ENCODE measurements around the gene SGTA. TPM values are rescaled to one million over a fixed set of nuclear protein-coding genes. Genes with fewer than 3 reads are reported as not detected.

SGTA gene
- polyA plus RNA-seq, 4 donors, result 38.2 to 79.5 (median 69.7) TPM

DNA sequence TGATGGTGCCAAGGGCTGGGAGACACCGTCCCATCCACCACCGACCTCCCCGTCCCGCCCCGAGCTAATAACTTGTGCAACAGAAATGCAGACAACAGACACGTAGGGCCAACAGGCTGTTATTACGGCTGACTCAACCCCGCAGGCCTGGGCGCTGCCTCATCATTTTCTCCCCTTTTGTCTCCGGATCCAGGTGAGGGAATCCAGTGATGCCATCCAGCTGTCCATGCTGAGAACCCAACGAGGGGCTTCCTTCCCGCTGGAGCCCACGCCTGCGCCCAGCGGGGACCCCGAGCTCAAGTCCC, 55.5 kb downstream of the SGTA start:
- Histone ChIP-seq H3K9me3 (ENCODE audit: control insufficient read depth in 2 of 2, insufficient read depth in 1 of 2, low read depth in 1 of 2, low read length in 1 of 2) (peaks cover 0 to 2% of the 10 kb centered on the region in 2 donors), H3K27me3 (ENCODE audit: control insufficient read depth in 3 of 3, insufficient read depth in 3 of 3, low read length in 3 of 3) (peaks cover 4 to 36% (median 8%) of the 10 kb centered on the region in 3 donors), H3K4me1 (ENCODE audit: control insufficient read depth in 3 of 3, insufficient read depth in 2 of 3, low read depth in 1 of 3, low read length in 2 of 3) (no peaks in the 10 kb centered on the region), H3K36me3 (ENCODE audit: control insufficient read depth in 3 of 3, insufficient read depth in 2 of 3, low read depth in 1 of 3, low read length in 3 of 3) (peaks cover 0 to 10% (median 0%) of the 10 kb centered on the region in 3 donors), H3K27ac (ENCODE audit: low read depth in 1 of 3, low read length in 2 of 3) (no peak overlapping the region), H3K4me3 (ENCODE audit: low read depth in 1 of 3, low read length in 3 of 3) (no peak overlapping the region)
- DNase-seq (no peak), FAIRE-seq (no peak)
- WGBS, 3 donors, result 59 to 66% (median 63%) methylated on average over 16 of the region's 16 CpGs

- WGBS, 3 donors, result 18 to 24% (median 19%) methylated on average over 23 to 26 of the region's 26 CpGs
- FAIRE-seq, result no peak
These were observed 56.0 kb downstream of the SGTA start for GRCh38 chr19:2726904-2727639.

DNA sequence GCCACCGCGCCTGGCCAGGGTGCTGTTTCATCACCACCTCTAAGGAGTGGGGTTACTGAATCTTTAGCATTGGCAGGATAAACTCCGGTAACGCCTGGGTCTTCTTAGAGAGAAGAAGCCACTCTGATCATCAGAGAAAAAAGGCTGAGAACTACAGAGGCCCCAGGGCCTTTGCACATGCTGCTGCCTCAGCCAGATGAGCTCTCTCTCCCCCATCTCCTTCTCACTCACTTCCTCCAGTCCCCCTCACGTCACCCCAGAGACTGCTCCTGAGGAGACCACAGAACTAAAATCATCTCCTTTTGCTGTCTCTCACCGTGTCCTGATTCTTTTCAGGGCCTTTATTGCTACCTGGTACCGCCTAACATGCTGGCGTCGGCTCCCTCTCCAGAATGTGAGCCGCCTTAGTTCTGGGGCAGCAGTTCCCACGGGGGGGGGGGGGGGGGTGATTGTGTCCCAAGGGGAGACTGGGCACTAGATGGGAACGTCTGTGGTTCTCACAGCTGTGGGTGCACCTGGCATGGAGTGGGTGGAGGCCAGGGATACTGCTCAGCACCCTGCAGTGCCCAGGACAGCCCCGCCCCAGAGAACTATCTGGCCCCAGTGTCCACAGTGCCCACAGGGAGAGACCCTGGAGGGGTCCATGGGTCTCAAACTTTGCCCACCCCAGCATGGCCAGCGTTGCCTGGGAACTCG, 56.8 kb downstream of the SGTA start:
- Histone ChIP-seq H3K9me3 (ENCODE audit: control insufficient read depth in 2 of 2, insufficient read depth in 1 of 2, low read depth in 1 of 2, low read length in 1 of 2) (peaks cover 0 to 2% of the 10 kb centered on the region in 2 donors), H3K27me3 (ENCODE audit: control insufficient read depth in 3 of 3, insufficient read depth in 3 of 3, low read length in 3 of 3) (peaks cover 9 to 48% (median 14%) of the 10 kb centered on the region in 3 donors), H3K36me3 (ENCODE audit: control insufficient read depth in 3 of 3, insufficient read depth in 2 of 3, low read depth in 1 of 3, low read length in 3 of 3) (no peaks in the 10 kb centered on the region), H3K4me1 (ENCODE audit: control insufficient read depth in 3 of 3, insufficient read depth in 2 of 3, low read depth in 1 of 3, low read length in 2 of 3) (no peaks in the 10 kb centered on the region), H3K27ac (ENCODE audit: low read depth in 1 of 3, low read length in 2 of 3) (no peak overlapping the region), H3K4me3 (ENCODE audit: low read depth in 1 of 3, low read length in 3 of 3) (no peak overlapping the region)
- no peak for DNase-seq
- no peak for FAIRE-seq
- 67 to 78% (median 76%) methylated on average over 13 to 15 of the region's 15 CpGs for WGBS, 3 donors

More at GRCh38 chr19:2726904-2727639, 56.0 kb downstream of the SGTA start:
- H3K27me3 ChIP-seq (ENCODE audit: control insufficient read depth in 3 of 3, insufficient read depth in 3 of 3, low read length in 3 of 3), result peaks cover 8 to 41% (median 12%) of the 10 kb centered on the region in 3 donors
- no peaks in the 10 kb centered on the region for H3K4me1 ChIP-seq (ENCODE audit: control insufficient read depth in 3 of 3, insufficient read depth in 2 of 3, low read depth in 1 of 3, low read length in 2 of 3)
- no peak overlapping the region for H3K4me3 ChIP-seq (ENCODE audit: low read depth in 1 of 3, low read length in 3 of 3)
- no peak overlapping the region for H3K27ac ChIP-seq (ENCODE audit: low read depth in 1 of 3, low read length in 2 of 3)
- no peak for DNase-seq
- H3K36me3 ChIP-seq (ENCODE audit: control insufficient read depth in 3 of 3, insufficient read depth in 2 of 3, low read depth in 1 of 3, low read length in 3 of 3), result peaks cover 0 to 7% (median 0%) of the 10 kb centered on the region in 3 donors
- peaks cover 0 to 2% of the 10 kb centered on the region in 2 donors for H3K9me3 ChIP-seq (ENCODE audit: control insufficient read depth in 2 of 2, insufficient read depth in 1 of 2, low read depth in 1 of 2, low read length in 1 of 2)

GRCh38 chr19:2724148-2724557, 58.9 kb downstream of the SGTA start:
- H3K27me3 ChIP-seq (ENCODE audit: control insufficient read depth in 3 of 3, insufficient read depth in 3 of 3, low read length in 3 of 3), result peaks cover 9 to 63% (median 14%) of the 10 kb centered on the region in 3 donors
- H3K4me1 ChIP-seq (ENCODE audit: control insufficient read depth in 3 of 3, insufficient read depth in 2 of 3, low read depth in 1 of 3, low read length in 2 of 3), result no peaks in the 10 kb centered on the region
- no peaks in the 10 kb centered on the region for H3K36me3 ChIP-seq (ENCODE audit: control insufficient read depth in 3 of 3, insufficient read depth in 2 of 3, low read depth in 1 of 3, low read length in 3 of 3)
- WGBS, 3 donors, result 51 to 57% (median 53%) methylated on average over 7 of the region's 7 CpGs
- no peaks in the 10 kb centered on the region for H3K9me3 ChIP-seq (ENCODE audit: control insufficient read depth in 2 of 2, insufficient read depth in 1 of 2, low read depth in 1 of 2, low read length in 1 of 2)
- FAIRE-seq, result no peak
- H3K27ac ChIP-seq (ENCODE audit: low read depth in 1 of 3, low read length in 2 of 3), result no peak overlapping the region
- no peak for DNase-seq
- H3K4me3 ChIP-seq (ENCODE audit: low read depth in 1 of 3, low read length in 3 of 3), result no peak overlapping the region

GRCh38 chr19:2723747-2724146, 59.3 kb downstream of the SGTA start:
- H3K4me1 ChIP-seq (ENCODE audit: control insufficient read depth in 3 of 3, insufficient read depth in 2 of 3, low read depth in 1 of 3, low read length in 2 of 3), result no peaks in the 10 kb centered on the region
- H3K9me3 ChIP-seq (ENCODE audit: control insufficient read depth in 2 of 2, insufficient read depth in 1 of 2, low read depth in 1 of 2, low read length in 1 of 2), result no peaks in the 10 kb centered on the region
- DNase-seq (no peak), FAIRE-seq (no peak)
- no peaks in the 10 kb centered on the region for H3K36me3 ChIP-seq (ENCODE audit: control insufficient read depth in 3 of 3, insufficient read depth in 2 of 3, low read depth in 1 of 3, low read length in 3 of 3)
- no peak overlapping the region for H3K4me3 ChIP-seq (ENCODE audit: low read depth in 1 of 3, low read length in 3 of 3)
- 73 to 77% (median 77%) methylated on average over 9 to 14 of the region's 14 CpGs for WGBS, 3 donors
- no peak overlapping the region for H3K27ac ChIP-seq (ENCODE audit: low read depth in 1 of 3, low read length in 2 of 3)
- H3K27me3 ChIP-seq (ENCODE audit: control insufficient read depth in 3 of 3, insufficient read depth in 3 of 3, low read length in 3 of 3), result peaks cover 9 to 65% (median 14%) of the 10 kb centered on the region in 3 donors

DNA sequence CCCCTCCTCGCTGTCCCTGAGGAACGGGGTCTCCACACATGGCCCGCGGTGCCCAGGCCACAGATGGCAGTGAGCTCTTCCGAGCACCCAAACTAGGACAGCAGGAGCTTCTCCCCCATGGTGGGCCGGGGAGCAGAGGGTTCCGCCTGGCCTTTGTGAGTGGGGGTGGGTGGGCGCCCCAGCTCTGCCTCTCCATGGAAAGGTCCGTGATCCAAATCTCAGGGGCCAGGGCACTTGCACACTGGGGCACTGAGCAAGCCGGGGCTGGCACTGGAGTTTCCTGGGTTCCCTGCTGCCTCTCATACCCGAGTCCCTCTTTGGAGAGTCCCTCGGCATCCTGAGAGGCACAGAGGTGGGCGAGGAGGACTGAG, 59.7 kb downstream of the SGTA start:
- Histone ChIP-seq H3K4me3 (ENCODE audit: low read depth in 1 of 3, low read length in 3 of 3) (no peak overlapping the region), H3K36me3 (ENCODE audit: control insufficient read depth in 3 of 3, insufficient read depth in 2 of 3, low read depth in 1 of 3, low read length in 3 of 3) (no peaks in the 10 kb centered on the region), H3K27ac (ENCODE audit: low read depth in 1 of 3, low read length in 2 of 3) (no peak overlapping the region), H3K27me3 (ENCODE audit: control insufficient read depth in 3 of 3, insufficient read depth in 3 of 3, low read length in 3 of 3) (peaks cover 9 to 65% (median 14%) of the 10 kb centered on the region in 3 donors), H3K4me1 (ENCODE audit: control insufficient read depth in 3 of 3, insufficient read depth in 2 of 3, low read depth in 1 of 3, low read length in 2 of 3) (no peaks in the 10 kb centered on the region), H3K9me3 (ENCODE audit: control insufficient read depth in 2 of 2, insufficient read depth in 1 of 2, low read depth in 1 of 2, low read length in 1 of 2) (no peaks in the 10 kb centered on the region)
- 72 to 85% (median 82%) methylated on average over 12 to 13 of the region's 13 CpGs for WGBS, 3 donors
- FAIRE-seq (no peak), DNase-seq (no peak)

- FAIRE-seq (no peak), DNase-seq (no peak)
- no peaks in the 10 kb centered on the region for H3K36me3 ChIP-seq (ENCODE audit: control insufficient read depth in 3 of 3, insufficient read depth in 2 of 3, low read depth in 1 of 3, low read length in 3 of 3)
- H3K4me1 ChIP-seq (ENCODE audit: control insufficient read depth in 3 of 3, insufficient read depth in 2 of 3, low read depth in 1 of 3, low read length in 2 of 3), result no peaks in the 10 kb centered on the region
- peaks cover 9 to 64% (median 14%) of the 10 kb centered on the region in 3 donors for H3K27me3 ChIP-seq (ENCODE audit: control insufficient read depth in 3 of 3, insufficient read depth in 3 of 3, low read length in 3 of 3)
- no peak overlapping the region for H3K27ac ChIP-seq (ENCODE audit: low read depth in 1 of 3, low read length in 2 of 3)
- H3K9me3 ChIP-seq (ENCODE audit: control insufficient read depth in 2 of 2, insufficient read depth in 1 of 2, low read depth in 1 of 2, low read length in 1 of 2), result no peaks in the 10 kb centered on the region
- no peak overlapping the region for H3K4me3 ChIP-seq (ENCODE audit: low read depth in 1 of 3, low read length in 3 of 3)
- 40 to 53% (median 41%) methylated on average over 18 to 28 of the region's 28 CpGs for WGBS, 3 donors
These were observed 60.3 kb downstream of the SGTA start for GRCh38 chr19:2722541-2723344.
